Endothelial cell (in vitro differentiated cells): ENCODE results near the gene CRELD2. TPM values are rescaled to one million over a fixed set of nuclear protein-coding genes. Genes with fewer than 3 reads are reported as not detected.

Source experiments
- DNase-seq: peaks from one replicate; pipeline ENCODE4 v3.0.0; 2021; ENCODE audit warnings: low spot score
- H3K27ac Mint-ChIP-seq: one replicate; pipeline ENCODE4 v1.8.0; 2021; ENCODE audit warnings: mixed read lengths, inconsistent platforms; ENCODE audit not compliant: unreplicated experiment
- H3K27me3 Mint-ChIP-seq: one replicate; pipeline ENCODE4 v1.8.0; 2021; ENCODE audit warnings: mild to moderate bottlenecking, moderate library complexity, mixed read lengths, inconsistent platforms; ENCODE audit not compliant: unreplicated experiment
- H3K36me3 Mint-ChIP-seq: one replicate; pipeline ENCODE4 v1.8.0; 2021; ENCODE audit warnings: mild to moderate bottlenecking, low read depth, mixed read lengths, inconsistent platforms; ENCODE audit not compliant: unreplicated experiment
- H3K4me1 Mint-ChIP-seq: one replicate; pipeline ENCODE4 v1.8.0; 2021; ENCODE audit warnings: mild to moderate bottlenecking, mixed read lengths, inconsistent platforms; ENCODE audit not compliant: unreplicated experiment
- H3K4me3 Mint-ChIP-seq: one replicate; pipeline ENCODE4 v1.8.0; 2021; ENCODE audit warnings: mild to moderate bottlenecking, mixed read lengths, inconsistent platforms; ENCODE audit not compliant: unreplicated experiment
- H3K9me3 Mint-ChIP-seq: one replicate; pipeline ENCODE4 v1.8.0; 2021; ENCODE audit warnings: mixed read lengths, inconsistent platforms; ENCODE audit not compliant: unreplicated experiment
- total RNA-seq: library from RNA; stranded (reverse); fragmentation: NEBNext Ultra II Directional; extraction: Animal tissue kit (Norgen Biotek cat#: 25700); gene quantifications from one replicate; pipeline ENCODE4 v1.2.1, GENCODE V29; 2021; ENCODE audit not compliant: unreplicated experiment
- TF ChIP-seq, protein P1 (sequence below): fragments of 200-600 bp; sonication (generic); IDR thresholded peaks from one replicate; pipeline ENCODE4 v1.5.0; 2021; ENCODE audit warnings: antibody characterized with exemption; ENCODE audit not compliant: unreplicated experiment

CRELD2 gene
- total RNA-seq, 1 donor from 2014 or later = 207 TPM

DNA sequence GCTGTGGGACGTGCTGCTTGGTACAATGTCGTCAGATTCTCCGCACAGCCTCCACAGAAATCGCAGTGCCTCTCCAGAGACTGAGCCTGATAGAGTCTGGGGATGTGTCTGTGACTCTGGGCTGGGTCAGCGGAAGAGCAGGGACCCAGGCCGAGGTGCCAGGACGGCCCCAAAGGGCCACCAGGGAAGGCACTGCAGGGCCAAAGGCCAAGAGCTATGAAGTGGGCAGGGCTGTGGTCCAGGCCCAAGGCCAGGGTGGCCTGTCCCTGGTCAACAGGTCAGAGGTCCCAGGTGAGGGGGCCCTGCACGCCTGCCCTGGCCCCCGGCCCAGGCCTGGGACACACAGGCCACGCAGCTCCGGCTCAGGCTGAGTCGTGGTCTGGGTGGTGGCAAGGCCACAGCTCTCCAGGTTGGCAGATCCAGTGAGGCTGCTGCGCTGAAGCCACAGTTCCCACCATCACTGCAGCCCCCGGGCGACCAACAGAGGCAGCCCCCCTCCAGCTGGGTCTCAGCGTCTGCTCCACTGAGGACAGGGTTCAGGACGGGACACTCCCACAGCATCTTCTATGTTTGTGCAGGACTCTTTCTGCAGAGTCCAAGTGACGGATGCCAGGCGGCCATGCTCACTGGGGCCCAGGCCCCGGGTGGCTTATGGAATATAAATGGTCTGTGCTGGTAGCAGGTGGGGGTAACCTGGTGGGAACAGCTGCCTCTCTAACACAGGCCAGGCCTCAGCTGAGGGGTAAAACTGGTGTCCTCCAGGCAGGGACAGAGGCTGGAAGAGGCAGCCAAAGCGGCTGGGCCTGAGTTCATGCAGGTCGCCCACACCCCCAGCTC is 37.4 kb downstream of the CRELD2 start:
- no peak overlapping the region for H3K4me3 Mint-ChIP-seq
- H3K36me3 Mint-ChIP-seq = no peaks in the 10 kb centered on the region
- no peak for DNase-seq
- H3K27ac Mint-ChIP-seq = no peak overlapping the region
- peaks cover 17% of the 10 kb centered on the region for H3K4me1 Mint-ChIP-seq
- TF ChIP-seq, protein P1, sequence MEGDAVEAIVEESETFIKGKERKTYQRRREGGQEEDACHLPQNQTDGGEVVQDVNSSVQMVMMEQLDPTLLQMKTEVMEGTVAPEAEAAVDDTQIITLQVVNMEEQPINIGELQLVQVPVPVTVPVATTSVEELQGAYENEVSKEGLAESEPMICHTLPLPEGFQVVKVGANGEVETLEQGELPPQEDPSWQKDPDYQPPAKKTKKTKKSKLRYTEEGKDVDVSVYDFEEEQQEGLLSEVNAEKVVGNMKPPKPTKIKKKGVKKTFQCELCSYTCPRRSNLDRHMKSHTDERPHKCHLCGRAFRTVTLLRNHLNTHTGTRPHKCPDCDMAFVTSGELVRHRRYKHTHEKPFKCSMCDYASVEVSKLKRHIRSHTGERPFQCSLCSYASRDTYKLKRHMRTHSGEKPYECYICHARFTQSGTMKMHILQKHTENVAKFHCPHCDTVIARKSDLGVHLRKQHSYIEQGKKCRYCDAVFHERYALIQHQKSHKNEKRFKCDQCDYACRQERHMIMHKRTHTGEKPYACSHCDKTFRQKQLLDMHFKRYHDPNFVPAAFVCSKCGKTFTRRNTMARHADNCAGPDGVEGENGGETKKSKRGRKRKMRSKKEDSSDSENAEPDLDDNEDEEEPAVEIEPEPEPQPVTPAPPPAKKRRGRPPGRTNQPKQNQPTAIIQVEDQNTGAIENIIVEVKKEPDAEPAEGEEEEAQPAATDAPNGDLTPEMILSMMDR = no peak
- peaks cover 8% of the 10 kb centered on the region for H3K27me3 Mint-ChIP-seq
- no peaks in the 10 kb centered on the region for H3K9me3 Mint-ChIP-seq

DNA sequence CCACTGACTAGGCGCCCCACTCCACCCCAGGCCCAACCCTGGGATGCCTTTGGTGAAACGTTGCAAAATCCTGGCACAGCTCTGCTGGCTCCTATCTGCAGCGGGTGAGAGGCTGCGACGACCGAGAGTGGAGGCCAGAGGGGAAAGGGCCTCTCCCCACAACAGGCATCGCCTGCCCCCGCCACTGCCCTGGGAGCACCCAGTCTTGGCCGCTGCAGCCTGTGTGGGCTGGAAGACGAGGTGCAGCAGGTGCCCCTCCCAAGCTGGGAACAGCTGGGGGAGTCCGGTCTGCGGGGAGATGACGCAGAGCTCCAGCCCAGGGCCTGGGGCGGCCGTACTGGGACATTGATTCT is 38.0 kb downstream of the CRELD2 start:
- TF ChIP-seq, protein P1 = no peak
- Mint-ChIP-seq H3K9me3 (no peaks in the 10 kb centered on the region), H3K27me3 (peaks cover 8% of the 10 kb centered on the region), H3K27ac (no peak overlapping the region), H3K4me1 (peaks cover 17% of the 10 kb centered on the region), H3K4me3 (no peak overlapping the region), H3K36me3 (no peaks in the 10 kb centered on the region)
- no peak for DNase-seq

DNA sequence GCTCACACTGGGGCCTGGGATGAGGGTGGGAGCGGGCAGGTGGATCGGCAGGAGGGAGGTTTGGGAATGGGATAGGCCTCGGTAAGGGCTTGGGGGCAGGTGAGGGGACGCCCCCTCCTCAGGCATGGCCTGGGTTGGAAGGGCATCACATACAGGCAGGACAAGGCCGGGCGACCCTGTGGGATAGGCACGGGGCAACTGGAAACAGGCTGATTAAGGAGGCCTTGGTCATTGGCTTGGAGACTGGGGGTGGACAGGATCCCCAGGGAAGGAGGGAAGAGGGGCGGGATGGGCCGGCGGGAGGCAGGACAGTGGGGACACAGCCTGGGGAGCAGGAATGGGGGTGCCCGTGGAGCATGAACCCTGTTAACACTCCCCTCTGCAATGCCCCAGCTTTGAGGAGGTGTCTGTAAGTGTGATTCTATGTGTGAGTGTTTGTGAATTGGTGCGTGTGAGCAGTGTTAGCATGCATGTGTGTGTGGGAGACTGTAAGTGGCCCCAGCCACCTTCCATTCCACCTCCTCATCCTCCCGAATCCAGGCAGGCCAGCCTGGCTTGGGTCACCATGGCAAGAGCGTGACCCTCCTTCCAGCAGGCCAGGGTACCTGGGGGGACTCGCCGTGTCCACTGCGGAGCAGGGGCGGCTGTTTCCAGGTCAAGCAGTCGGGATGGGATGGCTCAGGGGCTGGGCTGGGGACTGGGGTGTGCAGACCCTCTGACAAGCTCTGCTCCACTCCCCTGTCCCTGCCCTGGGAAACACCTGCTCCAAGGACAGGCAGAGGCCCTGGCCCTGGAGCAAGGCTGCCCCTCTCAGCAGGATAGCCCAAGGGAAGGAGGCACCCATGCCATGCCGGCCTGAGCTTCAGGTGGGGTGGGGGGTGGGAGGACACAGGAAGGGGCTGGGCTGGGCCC is 38.7 kb downstream of the CRELD2 start:
- Mint-ChIP-seq H3K27me3 (peaks cover 8% of the 10 kb centered on the region), H3K4me3 (no peak overlapping the region), H3K4me1 (peaks cover 17% of the 10 kb centered on the region), H3K9me3 (no peaks in the 10 kb centered on the region), H3K27ac (no peak overlapping the region), H3K36me3 (no peaks in the 10 kb centered on the region)
- TF ChIP-seq, protein P1 = no peak
- no peak for DNase-seq

DNA sequence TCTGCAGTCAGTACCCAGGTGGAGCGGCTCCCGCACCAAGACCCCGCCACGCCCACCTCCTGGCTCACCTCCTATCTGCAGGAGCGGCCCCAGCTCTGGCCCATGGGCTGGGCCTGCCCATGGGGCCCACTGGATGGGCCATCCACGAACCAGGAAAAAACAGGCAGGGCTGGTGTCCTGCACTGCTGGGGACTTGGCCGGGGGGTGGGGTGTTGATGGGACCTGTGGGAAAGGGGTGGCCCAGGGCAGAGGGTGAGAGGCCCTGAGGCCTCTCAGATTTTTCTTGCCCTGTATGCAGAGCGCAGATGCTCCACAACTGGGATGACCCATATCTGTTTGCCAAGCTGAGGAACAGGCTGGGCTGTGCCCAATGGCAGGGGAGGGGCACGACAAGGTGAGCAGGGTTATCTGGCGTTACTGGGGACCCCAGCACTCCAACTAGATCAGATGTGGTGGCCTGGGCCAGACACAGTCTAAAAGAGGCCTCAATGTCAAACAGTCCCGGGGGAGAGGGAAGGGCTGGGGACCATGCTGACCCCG is 39.5 kb downstream of the CRELD2 start:
- Mint-ChIP-seq H3K9me3 (no peaks in the 10 kb centered on the region), H3K4me3 (peak overlapping the region; percentile 44), H3K27me3 (peaks cover 6% of the 10 kb centered on the region), H3K36me3 (no peaks in the 10 kb centered on the region), H3K4me1 (peaks cover 17% of the 10 kb centered on the region), H3K27ac (no peak overlapping the region)
- DNase-seq = no peak
- TF ChIP-seq, protein P1 = no peak
